HG02642 (cell line): ENCODE results near the gene CDK19.

ENCODE experiments used
- ATAC-seq: cut with Tn5 transposase; IDR thresholded peaks from one replicate; pipeline ENCODE4 v1.9.1; 2021; ENCODE audit warnings: mild to moderate bottlenecking; ENCODE audit not compliant: unreplicated experiment, poor library complexity

Gene CDK19

DNA sequence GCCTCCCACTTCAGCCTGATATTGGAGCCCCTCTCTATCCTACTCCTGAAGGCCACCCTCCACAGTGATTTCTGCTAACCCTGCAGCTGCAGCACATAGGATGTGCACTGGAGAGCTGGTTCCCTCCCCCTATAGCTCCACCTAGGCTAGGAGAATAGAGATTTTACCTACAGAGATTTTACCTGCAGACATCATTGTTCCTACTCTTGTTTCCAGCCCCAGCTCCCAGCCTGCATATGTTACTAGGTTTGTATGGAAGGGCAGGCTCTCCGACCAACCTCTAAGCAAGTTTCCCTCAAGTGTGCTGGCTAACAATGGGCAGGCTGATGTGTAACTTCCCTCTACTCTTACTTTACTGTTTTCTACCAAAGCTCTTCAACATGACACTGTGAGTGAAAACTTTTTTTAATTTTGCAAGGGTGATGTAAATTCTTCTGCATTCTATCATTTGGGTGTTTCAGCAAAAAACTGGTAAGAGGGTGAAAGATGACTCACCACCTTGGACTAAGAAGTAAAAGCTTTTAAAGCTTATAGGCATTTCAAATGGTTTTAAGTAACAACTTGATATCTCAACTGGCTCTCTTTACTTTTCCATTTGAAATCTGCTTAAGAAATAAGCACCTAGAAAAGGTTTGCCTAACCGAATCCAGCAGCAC is 106.8 kb downstream of the CDK19 start:
- no peak for ATAC-seq

DNA sequence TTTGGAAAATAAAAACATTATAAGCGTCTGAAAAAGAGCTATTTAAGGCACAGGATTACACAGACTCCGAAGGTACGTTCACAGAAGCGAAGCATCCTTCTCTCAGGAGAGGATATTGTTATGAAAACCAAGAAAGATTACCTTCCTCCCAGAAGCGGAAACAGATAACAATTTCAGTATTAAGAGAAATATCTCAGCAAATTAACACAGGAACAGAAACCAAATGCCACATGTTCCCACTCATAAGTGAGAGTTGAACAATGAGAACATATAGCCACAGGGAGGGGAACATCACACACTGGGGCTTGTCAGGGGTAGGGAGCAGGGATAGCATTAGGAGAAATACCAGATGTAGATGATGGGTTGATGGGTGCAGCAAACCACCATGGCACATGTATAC is 109.7 kb downstream of the CDK19 start:
- no peak for ATAC-seq

DNA sequence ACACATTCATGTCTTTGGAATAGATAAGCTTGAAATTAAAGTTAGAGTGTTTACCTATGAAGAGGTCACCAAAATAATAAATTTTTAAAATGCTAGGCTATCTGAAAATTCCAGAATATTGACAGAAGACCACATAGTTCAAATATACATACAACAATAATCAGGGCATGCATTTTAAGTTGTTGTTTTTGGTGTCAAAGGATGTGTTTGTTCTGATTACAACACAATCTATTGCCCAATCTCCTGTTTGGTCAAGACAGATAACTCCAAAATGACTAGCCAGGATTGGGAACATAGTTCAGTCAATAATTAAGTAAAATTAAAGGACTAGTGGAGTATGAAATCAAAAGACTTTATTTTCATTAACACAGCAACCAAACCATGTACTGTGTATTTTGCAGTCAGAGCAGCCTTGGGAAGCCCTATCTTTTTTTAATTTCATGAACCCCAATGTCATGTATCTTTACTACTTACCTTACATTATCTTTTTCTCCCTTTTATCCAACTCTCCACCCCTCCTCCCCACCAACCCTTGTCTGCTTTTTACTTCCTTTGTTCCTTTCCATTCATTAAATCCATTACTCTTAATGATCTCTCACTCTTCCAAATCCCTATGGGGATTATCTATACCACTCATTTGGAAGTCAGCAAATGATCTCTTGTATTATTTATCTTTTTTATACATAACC is 111.2 kb downstream of the CDK19 start:
- no peak for ATAC-seq

DNA sequence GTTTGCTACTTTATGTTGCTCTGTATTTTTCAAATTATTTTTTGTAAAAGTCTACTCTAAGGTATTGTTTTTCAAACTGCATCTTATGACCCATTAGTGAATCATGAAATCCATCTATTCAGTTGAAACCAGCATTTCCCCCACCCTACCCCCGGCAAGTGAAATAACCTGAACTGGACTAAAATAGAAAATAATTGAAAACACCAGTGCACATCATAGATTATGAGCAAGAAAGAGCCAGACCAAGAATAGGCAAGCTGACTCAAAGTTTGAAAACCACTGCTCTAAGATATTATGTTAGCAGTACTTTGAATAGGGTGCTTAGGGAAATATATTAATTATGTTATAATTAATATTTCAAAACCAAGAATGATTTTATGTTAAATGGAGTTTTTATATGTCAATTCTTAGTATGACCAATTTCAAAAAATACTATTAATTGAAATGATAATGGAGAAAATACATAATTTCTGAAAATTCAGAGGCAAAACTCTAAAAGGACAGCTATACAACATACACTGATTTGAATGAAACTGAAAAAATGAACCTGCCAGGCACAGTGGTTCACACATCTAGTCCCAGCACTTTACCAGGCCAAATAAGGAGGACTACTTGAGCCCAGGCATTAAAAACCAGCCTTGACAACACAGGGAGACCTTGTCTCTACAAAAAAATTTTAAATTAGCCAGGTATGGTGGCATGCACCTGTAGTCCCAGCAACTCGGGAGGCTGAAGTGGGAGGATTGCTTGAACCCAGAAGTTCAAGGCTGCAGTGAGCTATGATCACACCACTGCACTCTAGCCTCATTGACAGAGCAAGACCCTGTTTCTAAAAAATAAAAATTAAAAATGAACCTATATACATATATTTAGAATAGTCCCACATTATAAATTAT is 112.0 kb downstream of the CDK19 start:
- no peak for ATAC-seq

DNA sequence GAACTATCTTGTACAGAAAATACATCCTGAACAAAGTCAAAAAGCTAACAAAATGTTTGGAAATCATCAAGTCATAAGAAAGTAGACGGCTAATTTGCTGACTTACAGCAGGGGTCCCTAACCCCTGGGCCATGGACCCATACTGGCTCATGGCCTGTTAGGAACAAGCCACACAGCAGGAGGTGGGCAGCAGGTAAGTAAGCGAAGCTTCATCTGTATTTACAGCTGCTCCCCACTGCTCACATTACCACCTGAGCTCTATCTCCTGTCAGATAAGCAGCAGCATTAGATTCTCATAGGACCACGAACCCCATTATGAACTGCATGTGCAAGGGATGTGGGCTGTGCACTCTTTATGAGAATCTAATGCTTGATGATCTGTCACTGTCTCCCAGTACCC is 115.5 kb downstream of the CDK19 start:
- ATAC-seq = no peak

DNA sequence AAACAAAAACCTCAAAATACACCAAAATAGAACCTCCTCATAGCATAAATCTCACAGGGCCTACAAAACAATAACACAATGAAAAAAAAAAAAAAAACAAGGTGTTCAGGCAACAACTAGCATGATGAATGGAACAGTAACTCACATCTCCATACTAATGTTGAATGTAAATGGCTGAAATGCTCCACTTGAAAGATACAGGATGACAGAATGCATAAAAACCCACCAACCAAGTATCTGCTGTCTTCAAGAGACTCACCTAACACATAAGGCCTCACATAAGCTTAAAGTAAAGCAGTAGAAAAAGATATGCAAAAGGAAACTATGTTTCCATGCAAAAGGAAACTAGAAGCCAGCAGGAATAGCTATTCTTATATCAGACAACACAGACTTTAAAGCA is 121.3 kb downstream of the CDK19 start:
- ATAC-seq = no peak

DNA sequence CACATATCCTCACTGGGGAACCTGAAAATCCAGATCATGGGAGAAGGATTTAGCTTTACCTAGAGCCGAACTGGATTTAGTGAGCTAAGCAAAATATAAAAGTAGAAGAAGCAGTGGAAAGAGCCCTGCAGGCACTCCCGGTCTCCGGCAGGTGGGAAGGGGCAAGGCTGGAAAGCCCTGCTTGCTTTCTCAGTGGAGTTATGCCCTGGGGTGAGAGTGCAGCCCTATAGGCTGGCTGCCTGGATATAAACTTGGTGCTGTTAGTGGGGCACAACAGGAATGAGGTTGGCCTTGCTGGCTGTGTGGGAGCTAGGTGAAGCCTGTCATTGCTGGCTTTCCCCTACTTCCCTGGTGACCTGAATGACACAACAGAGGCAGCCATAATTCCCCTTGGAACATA is 122.0 kb downstream of the CDK19 start:
- ATAC-seq = no peak

DNA sequence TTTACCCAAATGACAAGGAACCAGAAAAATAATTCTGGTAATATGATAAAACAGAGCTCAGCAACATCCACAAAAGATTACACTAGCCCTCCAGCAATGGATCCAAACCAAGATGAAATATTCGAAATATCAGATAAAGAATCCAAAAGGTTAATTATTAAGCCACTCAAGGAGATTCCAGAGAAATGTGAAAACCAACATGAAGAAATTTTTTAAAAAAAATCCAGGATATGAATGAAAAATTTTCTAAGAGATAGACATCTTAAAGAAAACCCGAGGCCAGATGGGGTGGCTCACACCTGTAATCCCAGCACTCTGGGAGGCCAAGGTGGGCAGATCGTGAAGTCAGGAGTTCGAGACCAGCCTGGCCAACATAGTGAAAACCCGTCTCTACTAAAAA is 124.4 kb downstream of the CDK19 start:
- no peak for ATAC-seq

DNA sequence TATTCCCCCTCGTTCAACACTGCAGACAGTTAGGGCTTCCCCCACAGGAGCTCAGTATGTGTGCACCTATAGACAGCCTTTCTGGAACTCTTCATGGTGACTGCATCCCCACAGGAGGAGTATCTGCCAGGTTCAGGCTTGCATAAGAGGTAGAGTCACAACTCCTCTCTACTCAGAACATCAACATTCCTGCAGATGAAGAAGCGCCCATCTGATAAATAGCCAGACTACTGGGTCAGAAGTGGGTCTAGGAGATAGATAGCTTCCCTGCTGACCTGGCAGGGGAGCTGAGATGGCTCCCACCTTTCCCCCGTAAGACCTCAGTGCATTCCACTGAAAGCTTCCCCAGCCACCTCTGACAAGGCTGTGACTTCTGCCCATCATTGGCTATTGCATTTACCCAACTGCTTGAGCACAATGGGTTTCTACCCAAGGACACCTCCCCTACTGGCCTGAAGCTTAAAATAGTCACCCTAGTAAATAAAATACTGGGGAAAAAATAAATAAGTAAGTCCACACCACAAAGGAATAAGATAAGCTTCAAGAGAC is 125.1 kb downstream of the CDK19 start:
- no peak for ATAC-seq

DNA sequence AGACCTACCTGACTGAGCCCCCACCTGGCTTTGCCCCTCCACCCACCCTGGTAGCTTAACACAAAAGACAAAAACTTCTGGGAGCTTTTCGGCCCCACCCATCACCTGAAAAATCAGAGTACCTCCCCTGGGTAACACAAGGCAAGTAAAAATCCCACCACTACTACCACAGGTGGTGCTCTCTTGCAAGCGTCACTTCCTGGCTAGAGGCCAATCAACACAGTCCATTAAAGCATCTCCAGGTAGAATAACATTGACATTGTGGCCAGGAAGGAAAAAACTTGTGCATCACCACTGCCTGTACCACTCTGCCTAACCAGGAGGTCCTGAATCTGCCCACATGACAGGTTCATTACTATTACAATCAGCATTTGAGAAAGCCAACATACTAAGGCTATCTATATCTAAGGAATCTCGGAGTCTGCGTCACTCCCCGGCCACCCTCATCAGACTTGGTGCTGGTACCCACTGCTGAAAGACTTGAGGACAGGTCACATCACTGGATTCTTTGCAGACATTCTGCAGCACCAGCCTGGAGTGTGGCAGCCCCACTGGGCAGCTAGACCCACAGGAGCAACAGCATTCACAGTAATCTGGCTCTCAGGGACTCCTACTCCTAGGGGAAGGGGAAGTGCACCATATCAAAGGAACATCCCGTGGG is 125.9 kb downstream of the CDK19 start:
- no peak for ATAC-seq

DNA sequence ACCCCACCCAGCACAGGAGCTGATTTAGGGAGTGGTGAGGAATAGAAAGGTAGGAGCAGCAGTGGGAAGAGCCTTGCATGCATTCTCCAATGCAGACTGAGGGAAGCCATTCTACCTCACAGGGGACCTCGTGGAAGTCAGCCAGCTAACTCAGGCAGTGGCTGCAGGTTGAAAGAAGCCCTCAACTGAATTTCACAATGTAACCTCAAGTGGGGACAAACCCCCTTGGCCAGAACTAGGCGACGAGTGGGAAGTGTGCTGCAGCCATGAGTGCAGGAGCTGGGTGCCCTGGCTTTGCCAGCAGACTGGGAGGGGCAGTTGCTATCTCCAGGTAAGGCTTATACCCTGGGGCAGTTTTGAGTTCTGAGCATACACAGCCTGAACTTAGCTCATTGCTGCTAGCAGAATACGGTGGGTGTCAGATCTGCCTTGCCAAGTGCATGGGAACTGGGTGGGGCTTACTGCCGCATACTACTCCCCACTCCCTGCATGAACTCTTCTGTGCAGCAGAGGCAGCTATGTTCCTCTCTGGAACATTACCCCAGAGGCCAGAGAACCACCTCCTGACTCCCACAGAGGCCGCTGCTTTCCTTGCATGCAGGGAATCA is 126.5 kb downstream of the CDK19 start:
- no peak for ATAC-seq

DNA sequence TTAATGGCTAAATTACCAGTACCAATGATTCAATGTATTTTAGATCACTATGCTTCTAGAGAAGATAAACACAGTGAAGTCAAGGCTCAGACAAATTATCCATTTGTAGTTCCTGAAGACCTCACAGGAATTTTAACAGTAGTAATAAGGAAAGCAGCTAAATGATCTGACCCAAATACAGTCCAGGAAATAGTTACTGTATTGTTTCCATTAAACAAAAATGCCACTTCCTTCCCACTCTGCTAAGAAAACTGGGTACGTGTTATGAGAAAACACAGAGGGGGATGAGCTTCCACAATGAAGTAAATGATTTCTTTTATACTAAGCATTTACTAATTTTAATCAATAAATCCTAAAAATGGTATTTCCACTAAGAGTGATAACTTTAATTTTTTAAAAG is 127.9 kb downstream of the CDK19 start:
- no peak for ATAC-seq

DNA sequence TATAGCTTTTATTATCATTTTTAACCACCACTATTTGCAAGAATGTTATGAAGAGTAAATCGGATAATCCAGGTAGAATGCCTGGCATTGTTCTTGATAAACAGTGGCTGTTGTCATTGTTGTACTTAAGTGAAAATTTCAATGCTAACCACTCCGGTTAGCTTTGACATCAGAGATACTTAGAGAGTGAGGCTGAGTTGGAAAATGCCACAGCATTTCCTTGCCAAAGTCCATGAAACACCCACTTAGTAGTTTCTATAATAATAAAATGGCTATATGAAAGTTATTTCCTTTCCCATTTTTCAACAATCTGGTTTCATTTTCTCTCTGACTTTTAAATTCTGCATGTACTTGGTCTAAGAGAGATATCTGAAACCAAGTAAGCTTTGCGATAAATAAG is 132.0 kb downstream of the CDK19 start:
- no peak for ATAC-seq

DNA sequence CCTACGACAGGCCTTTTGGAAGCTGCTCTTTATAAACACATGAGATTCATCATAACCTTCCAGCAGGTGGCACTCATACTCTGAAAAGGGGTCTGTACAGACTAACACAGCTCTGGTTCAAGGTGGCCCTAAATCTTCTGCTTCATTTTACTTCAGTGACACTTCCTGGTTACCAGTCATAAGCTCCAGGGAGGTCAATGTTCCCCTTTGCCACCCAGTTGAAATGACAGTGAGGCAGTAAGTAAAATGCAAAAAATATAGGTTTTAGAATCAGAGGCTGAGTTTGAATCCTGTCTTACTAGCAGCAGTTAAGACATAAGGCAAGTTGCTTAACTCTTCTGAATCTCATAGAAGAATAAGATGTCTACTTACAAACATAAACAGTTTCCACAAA is 132.8 kb downstream of the CDK19 start:
- peak; percentile 97 for ATAC-seq

DNA sequence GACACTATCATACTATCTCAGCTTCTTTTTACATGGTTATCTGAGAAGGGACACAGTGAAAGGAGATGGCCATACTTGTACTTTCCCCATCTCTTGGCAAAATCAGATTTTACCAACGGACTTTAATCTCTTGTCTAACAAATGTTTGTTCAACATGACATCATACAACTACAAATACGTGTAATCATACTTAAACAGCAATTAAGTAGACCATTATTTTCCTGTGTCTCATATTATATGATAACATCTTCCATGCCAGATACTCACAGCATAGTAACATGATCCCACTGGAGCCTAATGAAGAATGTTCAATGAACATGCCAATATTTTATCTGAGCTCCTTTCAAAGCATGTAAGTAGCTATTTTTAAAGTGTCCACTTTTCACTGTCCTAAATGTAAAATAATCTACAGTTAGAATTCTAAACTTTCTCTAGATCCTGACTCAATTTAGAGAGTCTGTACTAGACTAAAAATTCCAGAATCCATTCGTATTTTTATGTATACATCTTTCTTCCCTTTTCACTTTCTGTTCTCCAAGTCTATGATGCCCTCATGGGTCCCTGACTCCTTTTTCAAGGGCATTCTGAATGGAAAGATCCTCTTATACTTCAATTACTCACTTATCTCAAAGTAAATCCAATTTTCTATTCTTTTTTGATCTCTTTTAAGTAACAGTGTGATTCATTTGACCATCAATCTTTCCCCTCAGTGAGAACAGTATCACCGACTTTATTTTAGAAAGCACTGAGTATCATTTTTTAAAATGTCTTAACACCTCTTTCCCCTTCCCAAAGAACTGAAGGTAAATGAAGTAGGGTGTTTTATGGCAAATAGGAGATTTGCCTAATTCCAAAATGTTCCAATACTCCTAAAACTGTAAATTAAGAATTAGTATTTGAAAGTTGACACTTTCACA is 133.5 kb downstream of the CDK19 start:
- ATAC-seq = no peak

DNA sequence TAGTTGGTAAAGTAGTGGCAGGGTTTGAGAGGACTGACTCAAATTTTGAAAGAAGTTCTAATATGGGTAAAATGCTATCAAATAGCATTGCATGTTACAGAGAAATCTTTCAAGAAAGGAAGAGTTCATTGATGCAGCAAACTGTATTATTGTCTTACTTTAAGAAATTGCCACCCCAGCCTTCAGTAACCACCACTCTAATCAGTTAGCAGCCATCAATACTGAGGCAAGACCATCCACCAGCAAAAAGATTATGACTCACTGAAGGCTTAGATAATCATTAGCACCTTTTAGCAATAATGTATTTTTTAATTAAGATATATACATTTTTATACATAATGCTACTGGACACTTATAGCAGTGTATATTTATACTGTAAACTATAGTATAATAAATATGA is 138.9 kb downstream of the CDK19 start:
- ATAC-seq = no peak

DNA sequence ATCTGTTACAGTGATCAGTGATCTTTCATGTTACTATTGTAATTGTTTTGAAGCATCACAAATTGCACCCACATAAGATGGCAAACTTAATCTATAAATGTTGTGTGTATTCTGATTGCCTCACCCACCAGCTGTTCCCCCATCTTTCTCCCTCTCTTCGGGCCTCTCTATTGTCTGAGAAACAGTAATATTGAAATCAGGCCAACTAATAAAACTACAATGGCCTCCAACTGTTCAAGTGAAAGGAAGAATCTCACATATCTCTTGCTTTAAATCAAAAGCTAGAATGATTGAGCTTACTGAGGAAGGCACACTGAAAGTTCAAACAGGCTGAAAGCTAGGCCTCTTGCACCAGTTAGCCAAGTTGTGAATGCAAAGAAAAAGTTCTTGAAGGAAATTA is 141.2 kb downstream of the CDK19 start:
- no peak for ATAC-seq

DNA sequence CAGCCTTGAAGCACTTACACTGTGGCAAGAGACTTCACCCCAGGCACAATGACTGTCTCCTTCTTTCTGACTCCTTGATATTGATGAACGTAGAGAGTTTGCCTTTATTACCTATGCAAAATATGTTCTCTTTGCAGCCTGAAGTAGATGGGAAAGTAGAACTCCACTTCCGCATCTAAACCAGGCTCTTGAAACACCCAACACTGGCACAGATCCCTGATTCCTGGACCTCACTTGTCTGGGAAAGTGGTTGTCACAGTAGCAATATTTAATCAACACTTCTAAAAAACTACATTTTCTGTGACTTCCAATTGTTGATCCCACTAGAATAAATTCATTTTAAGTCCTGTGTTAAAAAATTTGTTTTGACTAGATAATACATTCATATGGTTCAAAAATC is 143.1 kb downstream of the CDK19 start:
- ATAC-seq = no peak

DNA sequence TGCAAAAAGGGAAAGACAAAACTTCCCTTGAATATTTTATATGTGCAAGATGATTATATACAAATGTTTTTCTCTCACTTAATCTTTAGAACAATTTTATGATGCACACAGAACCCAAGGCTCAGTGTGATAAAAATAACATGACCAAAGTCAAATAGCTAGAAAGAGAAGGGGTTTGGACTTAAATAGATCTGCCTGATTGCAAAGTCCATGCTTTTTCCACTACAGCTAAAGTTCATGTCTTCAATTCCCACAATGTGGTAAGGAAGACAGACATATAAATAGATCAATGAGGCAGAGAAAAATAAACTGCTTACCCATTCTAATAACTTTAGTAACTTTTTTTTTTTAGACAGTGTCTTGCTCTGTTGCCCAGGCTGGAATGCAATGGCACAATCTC is 143.8 kb downstream of the CDK19 start:
- ATAC-seq = no peak
